SW480 (cell line): ENCODE results near the gene CIPC.
A peak's percentile ranks its signal among the peaks of the same experiment; 100 is the strongest.

Experiments
- DNase-seq: peaks from one replicate; pipeline ENCODE4 v3.0.0-alpha.2; 2016; ENCODE audit warnings: low spot score

CIPC gene

GRCh38 chr14:77151918-77152588 is 54.0 kb downstream of the CIPC start:
- peak; percentile 87 for DNase-seq

- no peak for DNase-seq
These were observed 55.7 kb downstream of the CIPC start for GRCh38 chr14:77153802-77154201.

GRCh38 chr14:77154421-77154820 is 56.4 kb downstream of the CIPC start:
- no peak for DNase-seq

GRCh38 chr14:77155083-77155482 is 57.0 kb downstream of the CIPC start:
- no peak for DNase-seq

GRCh38 chr14:77157740-77158139 is 59.7 kb downstream of the CIPC start:
- DNase-seq: no peak

- peak; percentile 43 for DNase-seq
These were observed 60.3 kb downstream of the CIPC start for GRCh38 chr14:77158175-77158881.

GRCh38 chr14:77158882-77159255 is 60.8 kb downstream of the CIPC start:
- DNase-seq: no peak

- DNase-seq: no peak
These were observed 63.0 kb downstream of the CIPC start for GRCh38 chr14:77161011-77161410.
